ENCODE measurements around the gene MINDY3. TPM values are rescaled to one million over a fixed set of nuclear protein-coding genes. Genes with fewer than 3 reads are reported as not detected.

MINDY3 gene
- total RNA-seq: 36.2 and 36.5 TPM in 2 replicates

GRCh38 chr10:15859906-15860691 lies at the start of gene MINDY3:
MINDY3 (minus strand) TSS chr10:15860507; CDS start chr10:15860299, 208 bp downstream.

Other genes starting within 250 kb of the MINDY3 start
- under 0.01 and 0.05 TPM in 2 replicates for gene ITGA8, start 140.6 kb downstream of the MINDY3 start, total RNA-seq

All from smooth muscle cell of the umbilical artery (primary cell).